ENCODE data around the gene SMIM26.

SMIM26 gene

GRCh38 chr20:18580012-18580411, 12.8 kb downstream of the SMIM26 start:
- no peak for DNase-seq (ENCODE audit: low read depth in 3 of 3)

DNA sequence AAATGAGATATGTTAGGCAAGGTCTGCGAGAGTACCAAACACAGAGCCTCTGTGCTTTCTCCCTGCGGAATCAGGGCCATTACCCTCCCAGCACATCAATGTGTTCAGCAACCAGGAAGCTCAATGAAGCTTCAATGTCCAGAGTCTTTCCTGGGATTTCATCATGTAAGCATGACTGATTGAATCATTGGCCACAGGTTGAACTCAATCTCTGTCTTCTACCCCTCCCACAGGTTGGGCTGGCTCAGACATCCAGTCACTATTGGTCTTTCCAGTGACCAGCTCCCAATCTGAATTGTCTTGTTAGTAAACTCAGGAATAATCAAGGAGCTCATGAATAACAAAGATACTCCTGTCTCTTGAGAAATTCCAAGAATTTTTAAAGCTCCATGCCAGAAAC, 17.9 kb downstream of the SMIM26 start:
- no peak for DNase-seq (ENCODE audit: low read depth in 3 of 3)

GRCh38 chr20:18587665-18588573, 20.7 kb downstream of the SMIM26 start, which contains the start of gene DTD1:
TSS of gene DTD1 (plus strand) at chr20:18588054. CDS start at chr20:18588073, 19 bp downstream.
- DNase-seq (ENCODE audit: low read depth in 3 of 3): peak; percentile 76 to 91 (median 77)

GRCh38 chr20:18588574-18588933, 21.3 kb downstream of the SMIM26 start:
- no peak for DNase-seq (ENCODE audit: low read depth in 3 of 3)

GRCh38 chr20:18589941-18590674, 22.9 kb downstream of the SMIM26 start:
- no peak for DNase-seq (ENCODE audit: low read depth in 3 of 3)

DNA sequence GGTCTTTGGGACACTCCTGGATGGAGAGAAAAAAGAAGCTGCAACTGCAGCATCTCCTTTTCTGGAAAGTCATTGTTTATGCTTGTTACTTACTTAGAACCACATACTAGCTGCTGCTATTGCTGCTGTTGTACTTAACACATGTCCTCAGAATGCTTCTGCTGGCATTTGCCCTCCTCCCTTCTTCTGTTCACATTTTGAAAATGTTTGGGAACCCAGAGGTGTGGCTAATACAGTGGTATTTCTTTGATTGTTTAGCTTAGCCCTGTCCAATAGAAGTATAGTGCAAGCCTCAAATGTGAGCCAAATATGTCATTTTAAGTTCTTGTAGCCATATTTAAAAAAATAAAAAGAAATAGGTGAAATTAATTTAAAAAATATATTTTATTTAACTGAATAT, 29.0 kb downstream of the SMIM26 start:
- DNase-seq (ENCODE audit: low read depth in 3 of 3): no peak

- DNase-seq (ENCODE audit: low read depth in 3 of 3): no peak
Measured at GRCh38 chr20:18609741-18610140, 42.5 kb downstream of the SMIM26 start.

DNA sequence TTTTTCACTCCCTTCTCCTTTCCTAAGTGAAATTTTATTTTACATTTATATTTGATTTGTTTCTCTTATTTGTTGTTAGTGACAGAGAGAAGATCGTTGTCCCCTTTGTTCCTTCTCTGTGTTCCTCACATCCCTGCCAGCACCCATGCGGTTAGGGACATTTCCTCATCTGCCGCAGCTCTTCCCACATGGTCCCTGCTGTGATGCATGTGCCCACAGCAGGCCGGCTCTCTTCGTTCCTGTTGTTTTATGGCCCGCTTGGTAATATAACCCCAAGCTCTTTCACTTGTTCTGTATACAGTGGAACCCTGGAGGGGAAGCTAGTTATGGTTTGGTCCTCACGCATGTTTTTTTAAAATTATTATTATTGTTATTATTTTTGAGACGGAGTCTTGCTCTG, 44.3 kb downstream of the SMIM26 start:
- no peak for DNase-seq (ENCODE audit: low read depth in 3 of 3)

- DNase-seq (ENCODE audit: low read depth in 3 of 3): no peak
Measured at GRCh38 chr20:18613553-18613952, 46.3 kb downstream of the SMIM26 start.

- DNase-seq (ENCODE audit: low read depth in 3 of 3): no peak
Measured at GRCh38 chr20:18614244-18614643, 47.0 kb downstream of the SMIM26 start.

- DNase-seq (ENCODE audit: low read depth in 3 of 3): no peak
Measured at GRCh38 chr20:18615020-18615650, 47.9 kb downstream of the SMIM26 start.
